Tibial nerve (tissue), 4 donors: Measurements from ENCODE around the gene FBXL3.

Experiments
- CTCF ChIP-seq, 5 experiments: fragments of 200-600 bp in 3 of 5; fragments of 450-650 bp in 2 of 5; sonication (generic) in 3 of 5; IDR thresholded peaks; one replicate each; pipeline ENCODE4 v1.5.1; 2016 to 2019; ENCODE audit warnings: antibody characterized with exemption in 5 of 5, mild to moderate bottlenecking in 3 of 5, moderate library complexity in 2 of 5
- EP300 ChIP-seq, 2 donors: sonication (generic); formaldehyde crosslinking; IDR thresholded peaks; one replicate each; pipeline ENCODE4 v1.6.1; 2017; ENCODE audit warnings: antibody characterized with exemption in 2 of 2, mild to moderate bottlenecking in 1 of 2
- POLR2A ChIP-seq, 2 donors: fragments of 450-650 bp; IDR thresholded peaks; one replicate each; pipeline ENCODE4 v1.6.1; 2017; ENCODE audit warnings: antibody characterized with exemption in 2 of 2, mild to moderate bottlenecking in 2 of 2, moderate library complexity in 2 of 2

GRCh38 chr13:77065461-77066147, 38.6 kb upstream of the FBXL3 start:
- no peak for TF ChIP-seq CTCF (IDR thresholded peaks at IDR 0.05)
- TF ChIP-seq POLR2A (IDR thresholded peaks at IDR 0.05) = no peak
- no peak for TF ChIP-seq EP300 (IDR thresholded peaks at IDR 0.05)
